ENCODE results near the gene NT5E.
"Not testable (repeated sequence)": the region's sequence is repeated elsewhere in the genome, so short reads cannot be mapped to it uniquely, and the experiment has no call there.

Gene NT5E

DNA sequence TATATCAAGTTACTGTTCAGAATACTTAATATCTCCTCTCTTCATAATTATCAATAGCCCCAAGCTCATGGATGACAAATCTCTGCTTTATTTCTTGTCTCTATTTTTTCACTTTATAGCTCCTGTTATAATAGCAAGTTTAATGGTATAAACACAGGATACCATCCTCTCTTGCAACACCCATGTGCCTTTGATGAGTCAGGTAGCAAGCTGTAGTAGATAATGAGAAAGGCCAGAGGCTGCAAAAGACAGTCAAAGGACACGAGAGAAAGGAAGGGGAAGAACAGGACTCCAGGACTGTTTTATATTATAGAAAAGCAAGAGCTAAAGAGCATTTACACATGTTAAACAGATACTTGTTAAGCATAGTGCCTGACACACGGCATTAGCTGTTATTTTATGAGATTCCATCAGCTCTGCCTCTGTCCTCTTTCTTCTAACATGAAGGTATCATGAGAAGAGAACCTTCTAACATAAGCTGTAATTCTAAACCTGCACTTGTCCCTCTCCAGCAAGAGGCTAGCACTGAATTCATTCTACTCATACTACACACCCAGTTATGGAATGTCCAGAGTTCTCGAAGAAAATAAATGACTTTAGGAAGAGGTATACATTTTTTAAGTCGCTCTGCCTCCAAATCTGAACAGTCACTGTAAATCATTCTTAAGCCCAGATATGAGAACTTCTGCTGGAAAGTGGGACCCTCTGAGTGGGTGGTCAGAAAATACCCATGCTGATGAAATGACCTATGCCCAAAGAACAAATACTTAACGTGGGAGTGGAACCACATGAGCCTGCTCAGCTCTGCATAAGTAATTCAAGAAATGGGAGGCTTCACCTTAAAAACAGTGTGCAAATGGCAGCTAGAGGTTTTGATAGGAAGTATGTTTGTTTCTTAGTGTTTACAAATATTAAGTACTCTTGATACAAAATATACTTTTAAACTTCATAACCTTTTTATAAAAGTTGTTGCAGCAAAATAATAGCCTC is 45.0 kb downstream of the NT5E start:
- no peak for DNase-seq (ENCODE audit: low spot score)
- no peak for TF ChIP-seq CTCF (IDR thresholded peaks at IDR 0.05; ENCODE audit: extremely low read depth, missing control alignments)

- TF ChIP-seq CTCF (IDR thresholded peaks at IDR 0.05; ENCODE audit: extremely low read depth, missing control alignments): no peak
- no peak for DNase-seq (ENCODE audit: low spot score)
These were observed 46.2 kb downstream of the NT5E start for GRCh38 chr6:85496009-85496579.

GRCh38 chr6:85496856-85497255 is 47.0 kb downstream of the NT5E start:
- DNase-seq (ENCODE audit: low spot score): no peak
- TF ChIP-seq CTCF (IDR thresholded peaks at IDR 0.05; ENCODE audit: extremely low read depth, missing control alignments): no peak

GRCh38 chr6:85498596-85499258 is 48.8 kb downstream of the NT5E start:
- no peak for DNase-seq (ENCODE audit: low spot score)

GRCh38 chr6:85506441-85507093 is 56.7 kb downstream of the NT5E start:
- TF ChIP-seq CTCF (IDR thresholded peaks at IDR 0.05; ENCODE audit: extremely low read depth, missing control alignments): no peak
- no peak for DNase-seq (ENCODE audit: low spot score)

More at GRCh38 chr6:85498596-85499258, 48.8 kb downstream of the NT5E start:
- no peak for TF ChIP-seq CTCF (IDR thresholded peaks at IDR 0.05; ENCODE audit: extremely low read depth, missing control alignments)

DNA sequence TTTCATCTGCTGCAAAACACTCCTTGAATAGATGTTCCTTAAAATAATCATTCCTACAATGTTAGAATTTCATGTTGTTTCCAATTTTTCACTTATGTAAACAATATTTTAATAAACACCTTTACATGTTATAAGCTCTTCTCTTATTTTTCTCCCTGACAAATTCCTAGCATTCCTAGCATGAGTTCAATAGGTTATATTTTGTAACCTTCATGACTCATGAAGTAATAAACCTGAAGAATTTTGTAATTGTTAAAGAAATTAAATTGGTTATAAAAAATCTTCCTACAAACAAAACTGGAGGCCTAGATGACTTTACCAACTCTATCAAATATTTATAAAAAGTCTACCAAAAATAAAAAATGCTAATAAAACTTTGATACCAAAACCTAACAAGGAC is 66.3 kb downstream of the NT5E start:
- DNase-seq (ENCODE audit: low spot score): no peak
- no peak for TF ChIP-seq CTCF (IDR thresholded peaks at IDR 0.05; ENCODE audit: extremely low read depth, missing control alignments)

DNA sequence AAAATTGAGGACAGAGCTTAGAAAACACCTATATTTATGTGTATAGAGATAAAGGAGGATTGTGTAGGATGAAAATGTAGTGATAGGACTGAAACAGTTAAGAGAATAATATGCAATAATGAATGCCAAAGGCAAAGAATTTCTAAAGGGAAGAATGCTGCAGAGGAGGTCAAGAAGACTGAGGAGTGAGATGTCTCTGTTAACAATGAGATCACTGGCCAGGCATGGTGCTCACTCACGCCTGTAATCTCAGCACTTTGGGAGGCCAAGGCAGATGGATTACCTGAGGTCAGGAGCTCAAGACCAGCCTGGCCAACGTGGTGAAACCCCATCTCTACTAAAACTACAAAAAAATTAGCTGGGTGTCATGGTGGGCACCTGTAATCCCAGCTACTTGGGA is 74.4 kb downstream of the NT5E start:
- DNase-seq (ENCODE audit: low spot score): not testable (repeated sequence)
